GM18517 (cell line): Measurements from ENCODE around the gene ECT2.
"Not testable (repeated sequence)": the region's sequence is repeated elsewhere in the genome, so short reads cannot be mapped to it uniquely, and the experiment has no call there.

ENCODE experiments used
- ATAC-seq: cut with Tn5 transposase; IDR thresholded peaks from one replicate; pipeline ENCODE4 v1.9.1; 2021; ENCODE audit warnings: mild to moderate bottlenecking, moderate library complexity; ENCODE audit not compliant: unreplicated experiment

Gene ECT2, protein sequence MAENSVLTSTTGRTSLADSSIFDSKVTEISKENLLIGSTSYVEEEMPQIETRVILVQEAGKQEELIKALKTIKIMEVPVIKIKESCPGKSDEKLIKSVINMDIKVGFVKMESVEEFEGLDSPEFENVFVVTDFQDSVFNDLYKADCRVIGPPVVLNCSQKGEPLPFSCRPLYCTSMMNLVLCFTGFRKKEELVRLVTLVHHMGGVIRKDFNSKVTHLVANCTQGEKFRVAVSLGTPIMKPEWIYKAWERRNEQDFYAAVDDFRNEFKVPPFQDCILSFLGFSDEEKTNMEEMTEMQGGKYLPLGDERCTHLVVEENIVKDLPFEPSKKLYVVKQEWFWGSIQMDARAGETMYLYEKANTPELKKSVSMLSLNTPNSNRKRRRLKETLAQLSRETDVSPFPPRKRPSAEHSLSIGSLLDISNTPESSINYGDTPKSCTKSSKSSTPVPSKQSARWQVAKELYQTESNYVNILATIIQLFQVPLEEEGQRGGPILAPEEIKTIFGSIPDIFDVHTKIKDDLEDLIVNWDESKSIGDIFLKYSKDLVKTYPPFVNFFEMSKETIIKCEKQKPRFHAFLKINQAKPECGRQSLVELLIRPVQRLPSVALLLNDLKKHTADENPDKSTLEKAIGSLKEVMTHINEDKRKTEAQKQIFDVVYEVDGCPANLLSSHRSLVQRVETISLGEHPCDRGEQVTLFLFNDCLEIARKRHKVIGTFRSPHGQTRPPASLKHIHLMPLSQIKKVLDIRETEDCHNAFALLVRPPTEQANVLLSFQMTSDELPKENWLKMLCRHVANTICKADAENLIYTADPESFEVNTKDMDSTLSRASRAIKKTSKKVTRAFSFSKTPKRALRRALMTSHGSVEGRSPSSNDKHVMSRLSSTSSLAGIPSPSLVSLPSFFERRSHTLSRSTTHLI

DNA sequence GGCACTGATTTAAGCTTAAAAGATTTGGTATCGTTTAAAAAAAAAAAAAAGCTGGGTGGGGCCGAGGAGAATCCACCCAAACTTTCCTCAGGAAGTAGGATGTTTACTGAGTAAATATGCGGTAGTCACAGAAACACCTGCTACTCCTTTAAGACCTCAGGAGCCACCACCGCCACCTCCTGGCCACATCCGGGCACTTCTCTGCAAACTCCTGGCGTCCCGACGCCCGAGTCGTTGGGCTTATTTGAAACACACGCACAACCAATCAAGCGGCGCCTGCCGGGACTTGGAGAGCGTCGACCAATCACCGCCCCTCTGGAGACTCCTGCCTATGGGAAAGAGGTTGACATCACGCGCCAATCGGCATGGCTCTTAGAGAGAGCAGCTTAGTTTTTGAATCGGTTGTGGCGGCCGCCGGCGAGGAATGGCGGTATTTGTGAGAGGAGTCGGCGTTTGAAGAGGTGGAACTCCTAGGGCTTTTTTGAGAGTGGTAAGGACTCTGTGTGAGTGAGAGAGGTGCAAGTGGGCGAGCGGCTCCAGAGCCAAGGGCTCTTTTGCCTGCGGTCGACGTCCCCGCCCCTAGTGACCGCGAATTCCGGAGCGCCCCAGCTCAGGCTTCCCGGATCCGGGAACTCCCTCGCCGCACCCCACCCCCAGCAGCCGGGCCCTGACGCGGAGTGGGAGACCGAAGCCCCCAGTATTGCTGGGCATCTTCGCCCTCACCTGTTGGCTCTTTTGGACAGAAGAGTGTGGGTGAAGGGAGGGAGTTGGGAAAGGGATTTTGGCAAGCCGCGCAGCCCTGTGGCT is at the start of gene ECT2:
TSS of gene ECT2 (plus strand) at position 359 of the 807 bp plus-strand sequence. CDS start 3,805 bp downstream, outside the sequence.
- ATAC-seq, result peak; percentile 98

GRCh38 chr3:172700936-172701455 is 49.5 kb upstream of the ECT2 start:
- no peak for ATAC-seq

DNA sequence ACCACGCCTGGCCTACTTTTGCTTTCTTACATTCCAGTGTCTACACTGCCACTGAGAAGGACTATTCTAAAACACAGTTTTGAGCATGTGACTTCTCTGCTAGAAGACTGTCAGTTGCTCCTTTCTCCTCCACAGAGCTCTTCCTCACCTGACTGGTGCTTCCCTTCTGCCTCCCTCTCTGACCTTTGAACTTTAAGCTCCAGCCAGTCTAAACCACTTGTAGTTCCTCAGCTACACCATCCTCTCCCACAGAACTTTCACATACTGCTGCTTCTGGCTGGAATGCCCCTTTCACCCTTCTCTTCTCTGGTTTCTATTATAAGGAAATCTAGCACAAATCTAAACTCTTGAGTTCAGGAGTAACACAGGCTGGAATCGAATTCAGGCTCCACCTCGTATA is 48.8 kb upstream of the ECT2 start:
- no peak for ATAC-seq

DNA sequence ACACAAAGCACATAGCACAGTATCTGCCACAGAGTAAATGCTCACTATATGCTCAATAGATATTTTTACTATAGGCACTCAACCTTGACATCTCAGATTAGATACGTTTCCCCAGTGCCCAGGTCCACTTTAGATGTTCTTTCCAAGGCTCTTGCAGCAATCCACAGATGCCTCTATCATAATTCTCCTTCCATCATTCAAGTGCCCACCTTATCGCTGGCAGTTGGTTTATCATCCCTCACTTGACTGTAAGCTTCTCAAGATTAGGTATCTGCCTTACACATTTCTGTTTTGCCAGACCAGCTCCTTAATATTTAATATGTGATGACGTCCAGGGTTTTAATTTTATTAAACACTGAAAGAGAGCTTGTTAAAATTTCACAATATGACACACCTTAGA is 48.3 kb upstream of the ECT2 start:
- no peak for ATAC-seq

DNA sequence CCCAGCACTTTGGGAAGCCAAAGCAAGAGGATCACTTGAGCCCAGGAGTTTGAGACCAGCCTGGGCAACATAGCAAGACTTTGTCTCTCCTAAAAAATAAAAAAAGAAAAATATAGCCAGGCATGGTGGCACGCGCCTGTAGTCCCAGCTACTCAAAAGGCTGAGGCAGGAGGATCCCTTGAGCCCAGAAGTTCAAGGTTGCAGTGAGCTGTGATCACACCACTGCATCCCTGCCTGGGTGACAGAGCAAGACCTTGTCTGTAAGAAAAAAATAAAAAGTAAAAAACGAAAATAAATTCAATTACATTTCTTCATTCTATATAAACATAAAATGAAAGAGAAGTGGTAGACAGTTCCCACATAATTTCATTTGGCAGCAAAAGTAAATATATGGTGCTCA is 47.8 kb upstream of the ECT2 start:
- ATAC-seq, result not testable (repeated sequence)

DNA sequence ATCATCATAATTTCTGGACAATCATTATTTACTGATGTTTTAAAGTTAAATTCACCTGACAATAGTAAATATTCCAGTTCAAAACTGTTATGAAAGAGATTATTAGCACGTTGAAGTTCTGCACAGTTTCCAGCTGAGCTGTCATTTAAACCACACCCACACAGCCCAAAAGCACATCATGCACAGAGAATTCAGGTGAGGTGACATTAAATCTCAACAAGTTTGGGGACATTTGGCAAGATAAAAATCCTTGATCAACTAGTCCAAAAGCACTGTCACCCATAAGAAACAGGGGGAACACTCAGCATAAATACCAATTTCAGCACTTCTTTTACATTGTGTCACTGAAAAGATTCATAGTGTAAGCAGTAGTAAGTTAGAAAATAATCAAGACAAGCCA is 46.5 kb upstream of the ECT2 start:
- ATAC-seq, result no peak

DNA sequence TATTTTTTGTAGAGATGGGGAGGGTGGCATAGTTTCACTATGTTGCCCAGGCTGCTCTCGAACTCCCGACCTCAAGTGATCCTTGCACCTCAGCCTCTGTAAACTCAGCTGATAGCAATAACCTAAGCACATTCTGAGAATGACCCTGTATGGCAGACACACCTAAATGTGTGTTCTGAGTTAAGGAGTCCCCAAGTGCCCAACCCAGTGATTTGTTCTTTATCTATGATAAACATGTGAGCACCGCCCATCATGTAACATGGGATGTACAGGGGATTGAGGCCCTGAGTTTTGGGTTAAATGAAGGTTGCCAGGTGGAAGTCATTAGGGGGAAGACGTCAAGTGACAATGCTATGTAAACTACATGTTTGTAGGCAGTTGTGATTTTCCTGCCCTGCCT is 45.4 kb upstream of the ECT2 start:
- ATAC-seq, result no peak

DNA sequence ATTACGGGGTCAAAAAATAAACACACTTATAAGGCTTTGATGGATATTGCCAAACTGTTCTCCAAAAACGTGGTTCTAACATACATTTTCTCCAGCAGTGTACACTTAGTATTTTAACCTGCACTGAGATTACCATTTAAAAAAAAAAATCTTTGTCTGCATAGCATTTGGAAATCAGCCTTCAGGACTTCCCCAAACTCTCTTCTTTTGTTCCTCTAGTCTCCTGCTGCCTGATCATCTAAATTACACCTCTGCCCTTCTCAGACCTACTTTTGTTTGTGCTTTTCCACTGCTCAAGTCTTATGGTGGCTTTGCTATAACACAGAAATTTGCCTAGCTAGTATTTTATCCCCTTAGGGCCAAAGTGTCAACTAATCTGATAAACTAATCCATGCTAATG is 43.5 kb upstream of the ECT2 start:
- no peak for ATAC-seq

DNA sequence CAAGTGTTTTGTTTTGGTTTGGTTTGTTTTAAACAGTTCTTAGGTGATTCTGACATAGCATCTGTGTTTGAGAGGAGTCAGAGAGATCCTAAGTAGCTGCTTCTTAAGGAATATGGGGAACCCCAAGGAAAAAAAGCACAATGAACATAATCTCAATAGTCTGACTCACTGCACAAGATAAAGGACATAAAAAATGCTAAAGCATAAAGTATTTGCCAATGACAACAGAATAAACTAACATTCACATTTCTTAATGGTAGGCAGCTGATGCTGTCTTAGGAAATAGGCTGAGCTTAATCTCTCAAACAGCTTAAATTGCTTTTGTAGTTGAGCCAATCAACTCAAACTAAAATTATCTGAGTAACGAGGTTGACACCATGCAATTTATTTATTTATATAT is 42.6 kb upstream of the ECT2 start:
- ATAC-seq, result no peak

- no peak for ATAC-seq
Measured at GRCh38 chr3:172708921-172709773, 41.4 kb upstream of the ECT2 start.

GRCh38 chr3:172709774-172710663 is 40.5 kb upstream of the ECT2 start:
- ATAC-seq, result no peak

DNA sequence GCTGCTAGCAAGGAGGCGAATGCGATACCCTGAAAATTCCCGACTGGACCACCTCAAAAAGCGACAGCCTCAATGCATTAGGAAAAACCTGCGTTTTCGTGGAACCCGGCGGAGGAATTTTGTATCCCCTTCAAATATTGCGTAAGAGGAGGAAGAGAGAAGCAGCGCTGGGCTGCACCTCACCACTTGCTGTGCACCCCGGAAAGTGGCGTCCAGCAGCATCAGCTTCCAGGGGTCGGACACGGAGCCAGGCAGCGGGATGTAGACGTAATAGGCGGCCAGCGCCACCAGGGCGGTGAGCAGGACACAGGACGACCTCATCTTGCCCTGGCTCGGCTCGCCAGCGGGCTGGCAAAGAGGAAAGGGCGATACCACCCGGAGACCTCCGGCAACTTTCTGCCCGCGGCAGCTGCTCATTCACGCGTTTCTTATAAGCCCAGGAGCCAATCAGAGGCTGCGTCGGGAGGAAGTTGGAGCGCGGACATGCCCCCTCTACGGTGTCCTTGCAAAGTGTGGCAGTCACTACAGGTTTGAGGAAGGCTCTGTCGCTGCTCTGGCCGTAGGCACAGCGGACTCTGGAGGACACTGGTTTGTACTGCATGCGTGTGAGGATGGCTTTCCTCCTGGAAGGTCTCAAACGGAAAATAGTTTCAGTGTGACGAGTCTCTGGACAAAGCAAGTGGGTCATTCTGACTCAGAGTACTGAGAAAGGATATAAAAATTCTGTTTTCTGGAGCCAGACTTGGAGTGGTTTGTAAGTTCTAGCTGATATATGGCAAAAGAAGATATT is 39.7 kb upstream of the ECT2 start, which contains the start of gene NCEH1:
TSS of gene NCEH1 (minus strand) at position 404 of the 790 bp plus-strand sequence. CDS start at position 321, 83 bp downstream.
- peak; percentile 99 for ATAC-seq

DNA sequence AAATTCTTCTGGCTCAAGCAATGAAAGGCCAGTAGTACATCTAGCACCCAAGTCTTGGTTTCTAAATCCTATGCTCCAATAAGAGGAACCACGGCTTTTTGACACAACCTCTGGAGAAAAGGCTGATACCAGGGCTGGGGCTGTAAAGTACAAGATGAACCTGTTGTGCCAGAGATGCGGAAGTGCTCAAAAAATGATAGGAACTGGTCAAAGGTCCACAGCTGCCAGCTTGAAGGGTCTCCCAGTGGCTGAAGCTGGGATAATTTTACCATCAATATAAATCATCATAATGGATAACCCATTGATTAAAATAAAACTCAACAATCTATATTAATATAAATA is 39.1 kb upstream of the ECT2 start:
- ATAC-seq, result peak; percentile 28

GRCh38 chr3:172713316-172713715 is 37.2 kb upstream of the ECT2 start:
- no peak for ATAC-seq

DNA sequence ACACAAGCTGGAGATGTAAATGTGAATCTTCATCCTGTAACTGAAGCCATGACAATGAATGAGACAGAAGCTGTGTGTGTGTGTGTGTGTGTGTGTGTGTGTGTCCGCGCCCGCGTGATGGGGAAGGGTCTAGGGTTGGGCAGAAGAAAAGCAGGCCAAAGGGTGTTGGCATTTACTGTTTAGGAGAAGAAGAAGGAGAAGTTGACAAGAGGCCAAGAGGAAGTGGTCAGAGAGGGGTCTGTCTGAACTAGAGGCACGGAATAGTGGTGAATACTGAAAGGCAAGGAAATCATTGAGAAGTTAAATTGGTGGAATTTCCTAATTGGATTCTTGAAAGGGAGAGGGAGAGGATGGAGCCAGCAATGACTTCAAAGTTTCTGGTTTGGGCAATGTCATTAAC is 34.0 kb upstream of the ECT2 start:
- ATAC-seq, result no peak

DNA sequence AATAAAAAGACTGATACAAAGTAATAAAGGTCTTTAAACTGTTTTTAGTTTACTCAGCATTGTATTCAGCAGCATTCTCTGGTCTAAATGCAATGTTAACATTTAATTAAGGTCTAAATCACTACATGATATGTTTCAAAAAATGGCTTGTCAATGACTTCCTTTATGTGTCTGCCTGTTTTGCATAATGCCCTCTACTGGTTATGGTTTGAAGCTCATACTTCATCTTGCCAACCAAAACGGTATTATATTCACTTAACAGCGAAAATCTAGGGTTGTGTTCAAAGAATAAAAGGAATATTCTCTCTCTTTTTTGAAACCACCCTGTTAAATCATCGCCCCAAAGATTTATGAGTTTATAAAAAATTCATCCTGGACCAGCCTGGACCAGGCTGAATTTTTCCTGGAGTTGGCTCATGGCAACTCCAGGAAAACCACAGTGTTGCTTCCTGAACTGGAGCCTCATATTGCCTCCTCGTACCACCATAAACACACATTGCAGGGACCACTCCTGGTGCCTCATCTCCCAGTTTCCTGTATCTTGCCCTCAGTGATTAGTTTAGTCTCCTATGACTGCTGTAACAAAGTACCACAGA is 32.9 kb upstream of the ECT2 start:
- ATAC-seq, result no peak

GRCh38 chr3:172722536-172723040 is 27.9 kb upstream of the ECT2 start:
- ATAC-seq, result not testable (repeated sequence)
